Bronchial epithelial cell (primary cell): ENCODE results near the gene MGAT5. TPM values are rescaled to one million over a fixed set of nuclear protein-coding genes. Genes with fewer than 3 reads are reported as not detected.
A peak's percentile ranks its signal among the peaks of the same experiment; 100 is the strongest.

Source experiments
- DNase-seq: peaks from one replicate; pipeline ENCODE4 v3.0.0-alpha.2; 2010; ENCODE audit warnings: low read depth
- FAIRE-seq: peaks from 2 replicates; lab custom pipeline; 2011; peaks lifted over from hg19 to GRCh38; lab: Jason Lieb, UNC
- H3K27me3 ChIP-seq: 2 replicates; pipeline ENCODE4 v1.5.1; 2011; ENCODE audit warnings: low read length; ENCODE audit not compliant: control insufficient read depth, insufficient read depth
- H3K36me3 ChIP-seq: 2 replicates; pipeline ENCODE4 v1.5.1; 2011; ENCODE audit warnings: low read length; ENCODE audit not compliant: control insufficient read depth, insufficient read depth
- H3K4me3 ChIP-seq: 2 replicates; pipeline ENCODE4 v1.5.1; 2011; ENCODE audit warnings: mild to moderate bottlenecking, low read depth, low read length, control low read depth
- CTCF ChIP-seq: IDR thresholded peaks from 2 replicates; pipeline ENCODE4 v1.5.1; 2011; ENCODE audit warnings: mild to moderate bottlenecking, moderate library complexity, low read length, control low read depth, inconsistent platforms; ENCODE audit not compliant: insufficient read depth, severe bottlenecking
- total RNA-seq: library from RNA; depleted of rRNA; stranded (reverse); fragments of >200 nt; gene quantifications from 2 replicates; pipeline ENCODE4 v1.2.1, GENCODE V29; 2014

The MGAT5 gene
- total RNA-seq, 1 donor from 2014 or later = 48.7 TPM

GRCh38 chr2:134335601-134336000 lies 81.7 kb downstream of the MGAT5 start:
- Histone ChIP-seq H3K4me3 (no peak overlapping the region), H3K36me3 (no peaks in the 10 kb centered on the region), H3K27me3 (no peaks in the 10 kb centered on the region)
- DNase-seq = no peak
- no peak for FAIRE-seq
- no peak for TF ChIP-seq CTCF

DNA sequence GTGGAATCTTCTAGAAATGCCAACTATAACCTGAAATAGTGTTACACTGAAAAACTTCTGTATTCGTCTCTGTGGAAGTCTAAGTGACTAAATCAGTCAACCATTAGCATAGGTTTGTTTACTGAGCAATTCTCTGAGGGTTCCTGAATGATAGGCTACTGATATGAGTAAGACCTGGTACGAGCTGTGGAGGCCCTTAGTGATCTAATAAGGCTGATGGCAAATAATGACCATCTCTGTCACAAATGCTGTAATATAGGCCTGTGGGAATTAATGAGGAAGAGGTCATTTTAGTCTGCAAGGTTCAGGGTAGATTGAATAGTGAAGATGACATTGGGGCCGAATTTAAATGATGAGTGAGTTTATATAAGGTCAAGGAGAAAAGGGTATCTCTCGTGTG lies 82.5 kb downstream of the MGAT5 start:
- no peaks in the 10 kb centered on the region for H3K27me3 ChIP-seq
- peak; percentile 52 for FAIRE-seq
- TF ChIP-seq CTCF = no peak
- DNase-seq = no peak
- H3K36me3 ChIP-seq = no peaks in the 10 kb centered on the region
- H3K4me3 ChIP-seq = no peak overlapping the region

GRCh38 chr2:134336921-134337320 lies 83.0 kb downstream of the MGAT5 start:
- Histone ChIP-seq H3K4me3 (no peak overlapping the region), H3K36me3 (no peaks in the 10 kb centered on the region), H3K27me3 (no peaks in the 10 kb centered on the region)
- no peak for TF ChIP-seq CTCF
- FAIRE-seq = no peak
- DNase-seq = no peak

DNA sequence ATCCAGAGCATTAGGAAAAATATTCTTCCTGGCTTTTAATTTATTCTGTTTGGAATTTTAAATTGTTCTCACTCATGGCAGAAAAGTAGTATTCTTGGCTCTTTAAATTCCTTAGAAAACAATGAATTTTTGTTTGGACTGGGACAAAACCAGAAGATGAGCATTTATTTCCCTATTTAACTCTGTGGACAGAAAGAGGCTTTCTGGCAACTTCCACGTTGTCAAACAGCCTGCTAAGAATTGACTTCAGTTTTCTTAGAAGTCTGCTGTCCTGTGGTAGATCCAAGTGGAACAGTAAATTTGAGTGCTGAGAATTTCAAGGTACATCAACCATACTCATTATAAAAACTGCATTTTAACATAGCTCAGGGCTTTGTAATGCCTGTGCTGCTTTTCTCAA lies 83.8 kb downstream of the MGAT5 start:
- H3K4me3 ChIP-seq = no peak overlapping the region
- TF ChIP-seq CTCF = no peak
- no peaks in the 10 kb centered on the region for H3K27me3 ChIP-seq
- FAIRE-seq (no peak), DNase-seq (no peak)
- H3K36me3 ChIP-seq = no peaks in the 10 kb centered on the region

DNA sequence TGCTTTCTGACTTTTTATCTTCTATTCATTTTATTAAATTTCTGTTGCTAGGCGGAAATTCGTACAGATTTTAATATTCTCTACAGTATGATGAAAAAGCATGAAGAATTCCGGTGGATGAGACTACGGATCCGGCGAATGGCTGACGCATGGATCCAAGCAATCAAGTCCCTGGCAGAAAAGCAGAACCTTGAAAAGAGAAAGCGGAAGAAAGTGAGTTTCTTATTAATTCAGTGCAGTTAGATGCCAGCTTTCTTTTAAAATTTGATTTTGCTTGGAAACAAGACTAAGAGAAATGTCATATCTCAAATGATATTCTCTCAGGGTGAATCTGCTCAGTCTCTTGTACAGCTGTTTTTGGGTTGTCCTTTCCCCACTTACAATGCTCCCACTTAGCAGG lies 84.3 kb downstream of the MGAT5 start:
- FAIRE-seq (no peak), DNase-seq (no peak)
- no peak for TF ChIP-seq CTCF
- no peaks in the 10 kb centered on the region for H3K27me3 ChIP-seq
- no peak overlapping the region for H3K4me3 ChIP-seq
- H3K36me3 ChIP-seq = no peaks in the 10 kb centered on the region

- FAIRE-seq (no peak), DNase-seq (no peak)
- no peak overlapping the region for H3K4me3 ChIP-seq
- TF ChIP-seq CTCF = no peak
- H3K36me3 ChIP-seq = no peaks in the 10 kb centered on the region
- no peaks in the 10 kb centered on the region for H3K27me3 ChIP-seq
Observed at GRCh38 chr2:134341476-134341875, 87.6 kb downstream of the MGAT5 start.
